GM19238 (cell line): ENCODE data around the gene FRK.
A peak's percentile ranks its signal among the peaks of the same experiment; 100 is the strongest.
"Not testable (repeated sequence)": the region's sequence is repeated elsewhere in the genome, so short reads cannot be mapped to it uniquely, and the experiment has no call there.

Experiments
- DNase-seq: peaks from one replicate; pipeline ENCODE4 v3.0.0; 2011; ENCODE audit warnings: low spot score; ENCODE audit not compliant: insufficient read length

FRK gene, protein sequence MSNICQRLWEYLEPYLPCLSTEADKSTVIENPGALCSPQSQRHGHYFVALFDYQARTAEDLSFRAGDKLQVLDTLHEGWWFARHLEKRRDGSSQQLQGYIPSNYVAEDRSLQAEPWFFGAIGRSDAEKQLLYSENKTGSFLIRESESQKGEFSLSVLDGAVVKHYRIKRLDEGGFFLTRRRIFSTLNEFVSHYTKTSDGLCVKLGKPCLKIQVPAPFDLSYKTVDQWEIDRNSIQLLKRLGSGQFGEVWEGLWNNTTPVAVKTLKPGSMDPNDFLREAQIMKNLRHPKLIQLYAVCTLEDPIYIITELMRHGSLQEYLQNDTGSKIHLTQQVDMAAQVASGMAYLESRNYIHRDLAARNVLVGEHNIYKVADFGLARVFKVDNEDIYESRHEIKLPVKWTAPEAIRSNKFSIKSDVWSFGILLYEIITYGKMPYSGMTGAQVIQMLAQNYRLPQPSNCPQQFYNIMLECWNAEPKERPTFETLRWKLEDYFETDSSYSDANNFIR

DNA sequence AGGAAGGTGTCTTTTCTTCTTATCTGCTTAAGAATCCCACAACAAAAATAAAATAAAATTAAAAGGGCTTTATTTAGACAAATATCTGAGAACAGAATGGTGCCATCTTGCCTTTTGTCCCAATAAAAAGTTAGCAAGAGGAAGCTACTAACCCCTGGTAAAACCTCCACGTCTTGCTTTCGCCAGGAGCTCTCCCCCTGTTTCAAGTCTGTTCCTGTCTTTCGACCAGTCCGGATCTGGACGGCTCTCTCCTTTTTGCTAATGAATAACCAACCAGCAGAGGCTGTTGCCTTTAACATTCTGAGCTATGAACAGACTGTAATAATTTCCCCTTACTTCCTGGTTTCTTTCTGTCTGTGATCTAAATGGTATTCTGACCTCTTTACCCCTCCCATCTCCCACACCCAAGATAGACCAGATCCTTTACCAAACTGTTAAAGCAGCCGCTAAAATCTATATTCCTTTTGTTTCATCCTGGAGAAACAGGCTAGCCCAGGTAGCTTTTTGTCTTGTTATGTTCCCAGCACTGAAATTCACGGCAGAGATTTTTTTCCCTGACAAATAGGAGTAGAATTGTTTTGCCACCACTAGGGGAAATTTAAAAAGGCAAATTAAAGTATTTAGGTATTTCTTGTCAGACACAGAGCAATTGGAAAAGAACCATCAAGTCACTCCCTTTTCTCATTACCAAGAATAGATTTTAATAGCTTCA, at the start of gene FRK:
FRK (minus strand) TSS at position 320 of the 712 bp plus-strand sequence. CDS start 580 bp downstream, outside the sequence.
- DNase-seq, result no peak

DNA sequence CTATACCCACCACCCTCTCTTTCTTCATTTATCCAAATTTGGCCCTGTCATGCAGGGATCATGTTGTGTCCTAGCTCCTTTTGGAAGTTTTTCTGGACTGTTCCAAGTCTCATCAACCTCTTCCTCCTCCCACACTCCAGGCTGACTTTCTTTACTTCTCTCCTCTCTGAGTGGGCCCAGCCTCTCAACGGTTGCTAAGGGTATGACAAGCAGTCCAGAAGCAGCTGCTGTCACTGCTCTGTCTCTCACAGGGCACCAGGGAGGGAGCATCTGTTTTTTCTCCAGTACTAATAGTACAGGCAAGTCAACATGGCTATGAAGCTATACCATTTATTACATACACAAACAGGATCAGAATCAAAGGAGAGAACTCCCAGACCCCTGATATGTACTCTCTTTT, 48.1 kb upstream of the FRK start:
- DNase-seq, result no peak

DNA sequence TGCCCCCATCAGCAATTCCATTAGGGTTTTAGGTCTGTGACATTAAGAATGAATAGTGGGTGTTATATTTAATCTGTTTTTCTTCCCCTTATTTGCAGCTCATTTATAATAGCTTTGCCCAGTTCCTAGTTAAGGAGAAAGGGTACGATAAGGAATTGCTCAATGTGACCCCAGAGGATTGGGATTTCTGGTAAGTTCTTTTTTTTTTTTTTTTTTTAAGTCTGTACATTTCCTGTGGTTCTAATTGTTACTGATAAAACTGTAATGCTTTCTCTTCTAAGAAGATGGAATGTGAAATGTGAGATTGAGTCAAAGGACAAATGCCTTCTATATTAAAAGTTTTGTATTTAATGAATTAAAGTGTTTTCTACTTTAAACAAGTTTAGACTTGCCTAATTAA, 45.5 kb upstream of the FRK start:
- no peak for DNase-seq

DNA sequence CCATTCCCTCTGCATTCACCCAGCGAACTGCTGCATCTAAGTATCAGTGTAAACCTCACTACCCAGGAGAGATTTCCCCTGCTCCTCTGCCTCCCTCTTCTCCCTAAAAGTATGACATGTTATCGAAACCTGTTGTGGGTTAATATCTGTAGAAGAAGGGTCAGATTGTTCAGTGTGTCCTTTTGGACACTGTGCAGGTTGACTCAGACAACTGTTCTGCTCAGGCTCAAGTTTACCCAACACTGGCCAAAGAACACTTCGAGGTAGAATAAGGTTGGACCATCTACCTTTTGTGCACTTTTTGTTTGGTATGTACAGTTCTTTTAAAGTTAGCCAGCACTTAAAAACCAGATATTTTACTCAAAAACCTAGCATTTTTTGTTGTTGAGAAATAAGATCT, 44.6 kb upstream of the FRK start:
- DNase-seq, result no peak

DNA sequence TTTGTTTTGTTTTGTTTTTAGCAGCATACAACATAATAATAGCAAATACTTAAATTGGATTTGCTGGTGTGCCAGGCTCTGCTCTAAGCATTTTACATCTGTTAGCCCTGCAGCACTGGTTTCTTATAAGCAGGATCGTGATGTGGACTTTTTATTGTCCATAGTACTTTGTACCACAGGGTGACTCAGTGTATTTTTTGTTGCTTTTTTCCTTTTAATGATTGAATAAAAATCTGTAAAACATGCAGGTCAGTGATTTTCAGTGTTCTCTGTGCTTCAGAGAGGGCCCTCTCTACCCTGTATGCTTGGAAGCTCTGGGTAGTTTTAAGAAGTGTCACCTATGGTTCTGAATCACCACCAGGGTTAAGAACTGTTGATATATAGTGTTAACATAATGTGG, 43.9 kb upstream of the FRK start:
- no peak for DNase-seq

DNA sequence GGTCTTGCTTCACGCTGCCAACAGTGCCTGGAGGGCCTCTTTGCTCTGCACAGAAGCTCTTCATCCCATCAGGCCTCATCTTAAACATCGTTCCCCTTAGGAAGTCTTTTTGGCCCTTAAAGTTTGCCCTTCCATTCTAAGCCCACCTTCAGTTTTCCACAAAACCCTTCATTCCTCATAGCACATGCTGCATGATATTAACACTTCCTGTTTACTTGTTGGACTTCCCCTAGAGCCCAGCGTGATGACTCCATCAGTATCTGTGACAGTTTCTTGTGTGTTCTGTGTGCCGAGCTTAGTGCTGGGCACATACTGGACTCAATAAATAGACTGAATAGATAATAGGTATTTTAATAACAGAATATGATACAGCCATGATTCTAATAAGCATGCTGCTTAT, 42.2 kb upstream of the FRK start:
- no peak for DNase-seq

DNA sequence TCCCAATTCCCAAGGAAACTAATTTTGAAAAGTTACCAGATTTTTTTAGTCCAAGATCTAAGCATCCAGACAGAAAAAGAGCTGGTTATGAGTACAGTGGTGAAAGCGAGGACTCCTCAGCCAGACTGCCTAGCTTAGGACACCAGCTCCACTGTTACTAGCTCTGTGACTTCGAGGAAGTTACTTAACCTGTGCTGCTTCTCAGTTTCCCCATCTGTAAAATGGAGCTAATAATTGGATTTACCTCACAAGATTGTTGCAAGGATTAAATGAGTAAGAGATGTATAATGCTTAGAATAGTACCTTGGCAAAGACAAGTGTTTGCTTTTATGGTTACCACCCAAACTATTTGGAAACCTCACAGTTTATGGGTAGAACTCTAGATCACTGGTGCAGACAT, 41.1 kb upstream of the FRK start:
- DNase-seq, result no peak

DNA sequence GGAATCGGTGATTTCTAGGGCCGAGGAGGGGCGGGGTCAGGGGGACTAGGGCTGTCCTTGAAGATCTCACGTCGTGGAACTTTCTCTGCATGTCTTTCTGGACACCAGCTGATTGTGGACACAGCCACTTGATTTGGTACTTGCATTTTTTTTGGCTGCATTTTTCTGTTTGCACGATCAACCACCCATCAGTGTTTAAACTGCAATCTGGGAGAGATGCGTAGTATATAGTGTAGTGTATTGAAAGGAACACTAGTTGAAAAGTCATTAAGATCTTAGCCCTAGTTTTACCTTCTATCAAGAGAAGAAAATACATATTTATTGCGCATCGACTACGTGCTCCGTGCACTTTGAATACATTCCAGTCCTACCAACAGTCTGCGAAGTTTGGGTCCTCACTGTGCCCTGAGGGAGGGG, 40.6 kb upstream of the FRK start:
- no peak for DNase-seq

DNA sequence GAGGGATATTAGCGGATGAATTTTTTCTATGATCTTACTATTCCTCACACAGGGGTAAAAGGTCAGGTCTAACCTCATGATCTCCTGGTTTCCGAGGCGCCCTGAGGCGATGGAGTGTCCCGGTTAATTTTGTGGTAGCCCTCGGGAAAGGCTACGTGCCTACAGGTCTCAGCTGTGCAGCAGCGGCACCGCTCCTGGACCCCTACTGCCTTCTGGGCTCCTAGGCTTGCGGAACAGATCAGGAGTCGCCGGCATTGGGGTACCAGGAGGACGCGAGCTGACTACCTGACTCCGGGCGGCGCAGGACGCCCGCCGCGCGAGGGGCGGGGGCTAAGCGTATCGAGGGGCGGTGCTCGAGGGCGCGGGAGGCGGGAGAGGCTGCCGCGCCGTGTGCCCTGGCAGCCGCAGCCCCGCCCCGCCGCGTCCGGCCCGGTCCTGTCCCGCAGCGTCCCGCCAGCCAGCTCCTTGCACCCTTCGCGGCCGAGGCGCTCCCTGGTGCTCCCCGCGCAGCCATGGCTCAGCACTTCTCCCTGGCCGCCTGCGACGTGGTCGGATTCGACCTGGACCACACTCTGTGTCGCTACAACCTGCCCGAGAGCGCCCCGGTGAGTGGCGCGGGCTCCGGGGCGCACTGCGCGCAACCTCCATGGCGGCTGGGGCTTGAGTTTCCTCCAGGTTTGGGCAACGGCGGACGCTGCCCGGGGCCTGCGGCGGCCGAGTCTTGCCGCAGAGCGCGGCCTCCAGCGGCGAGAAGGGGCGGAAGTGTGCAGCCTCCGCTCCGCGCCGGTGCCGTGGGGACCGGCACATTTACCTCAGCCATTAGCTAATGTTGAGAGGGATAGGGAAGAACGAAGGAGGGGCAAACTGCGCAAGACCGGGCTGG, 40.0 kb upstream of the FRK start, which contains the start of gene NT5DC1:
NT5DC1 (plus strand) TSS at position 435 of the 883 bp plus-strand sequence; CDS start at position 513, 78 bp downstream.
- DNase-seq, result peak; percentile 83

DNA sequence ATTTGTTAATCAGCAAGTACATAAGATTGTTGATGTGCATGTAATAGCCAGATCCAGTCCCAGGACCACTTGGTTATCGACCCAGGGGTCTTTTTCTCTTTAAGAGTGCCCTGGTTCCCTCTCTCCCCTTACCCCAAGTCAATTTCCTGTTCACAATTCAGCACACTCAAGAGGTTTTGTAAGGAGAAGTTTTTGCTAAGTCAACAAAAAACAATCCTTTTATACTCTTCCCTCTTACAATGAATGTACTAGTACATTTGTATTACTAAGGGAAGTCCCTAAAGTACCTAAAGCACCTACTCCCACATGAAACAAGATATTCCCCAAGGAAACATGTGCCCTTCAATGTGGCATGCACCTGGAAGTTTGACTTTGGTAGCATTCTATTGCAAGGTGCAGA, 38.3 kb upstream of the FRK start:
- DNase-seq, result no peak

DNA sequence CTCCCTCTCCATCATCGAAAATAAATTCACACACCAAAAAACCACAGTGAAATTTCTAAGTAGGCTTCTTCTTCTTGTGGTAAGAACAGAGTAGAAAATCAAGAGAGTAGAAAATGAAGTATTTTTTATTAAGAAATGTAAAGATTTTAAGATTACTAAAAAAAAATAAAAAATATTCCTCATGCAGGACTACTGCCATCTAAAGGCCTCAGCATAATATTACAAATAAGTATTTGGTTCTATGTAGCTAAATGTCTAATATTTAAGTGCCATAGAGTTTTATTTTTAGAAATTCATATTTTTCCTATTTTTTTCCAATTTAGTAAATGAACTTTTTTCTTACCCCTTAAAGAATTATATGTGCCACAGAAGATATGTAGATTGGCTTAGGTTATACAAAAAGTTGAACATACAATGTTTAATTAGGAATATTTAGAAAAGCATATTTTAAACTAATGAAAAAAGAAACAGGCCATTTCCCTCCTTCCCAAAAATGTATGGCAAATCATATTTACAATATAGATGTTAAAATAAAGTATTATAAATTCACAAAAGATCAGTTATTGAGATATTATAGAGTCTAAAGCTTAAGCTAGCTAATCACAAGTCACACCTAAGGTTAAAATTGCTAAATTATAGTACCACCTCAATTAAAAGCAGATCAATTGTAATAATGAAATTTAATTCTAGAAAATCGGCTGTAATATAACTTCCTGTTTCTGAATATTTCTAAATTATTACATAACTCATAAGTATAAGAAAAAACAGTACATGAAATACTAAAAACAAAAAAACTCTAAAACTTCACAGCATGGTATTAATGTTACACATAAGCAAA, 36.5 kb upstream of the FRK start:
- no peak for DNase-seq

DNA sequence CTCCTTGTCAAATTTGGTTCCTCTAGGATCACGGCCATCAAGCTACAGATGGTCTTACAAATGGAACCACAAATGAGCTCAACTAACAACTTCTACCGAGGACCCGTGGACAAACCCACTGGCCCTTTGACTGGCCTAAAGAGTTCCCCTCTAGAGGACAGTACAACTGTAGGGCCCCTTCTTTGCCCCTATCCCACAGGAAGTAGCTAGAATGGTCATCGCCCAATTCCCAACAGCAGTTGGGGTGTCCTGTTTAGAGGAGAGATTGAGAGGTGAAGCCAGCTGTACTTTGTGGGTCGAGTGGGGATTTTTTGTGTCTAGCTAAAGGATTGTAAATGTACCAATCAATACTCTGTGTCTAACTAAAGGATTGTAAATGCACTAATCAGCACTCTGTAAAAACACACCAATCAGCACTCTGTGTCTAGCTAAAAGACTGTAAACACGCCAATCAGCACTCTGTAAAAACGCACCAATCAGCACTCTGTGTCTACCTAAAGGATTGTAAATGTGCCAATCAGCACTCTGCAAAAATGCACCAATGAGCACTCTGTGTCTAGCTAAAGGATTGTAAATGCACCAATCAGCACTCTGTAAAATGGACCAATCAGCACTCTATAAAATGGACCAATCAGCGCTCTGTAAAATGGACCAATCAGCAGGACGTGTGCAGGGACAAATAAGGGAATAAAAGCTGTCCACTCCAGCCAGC, 35.5 kb upstream of the FRK start:
- DNase-seq, result not testable (repeated sequence)

DNA sequence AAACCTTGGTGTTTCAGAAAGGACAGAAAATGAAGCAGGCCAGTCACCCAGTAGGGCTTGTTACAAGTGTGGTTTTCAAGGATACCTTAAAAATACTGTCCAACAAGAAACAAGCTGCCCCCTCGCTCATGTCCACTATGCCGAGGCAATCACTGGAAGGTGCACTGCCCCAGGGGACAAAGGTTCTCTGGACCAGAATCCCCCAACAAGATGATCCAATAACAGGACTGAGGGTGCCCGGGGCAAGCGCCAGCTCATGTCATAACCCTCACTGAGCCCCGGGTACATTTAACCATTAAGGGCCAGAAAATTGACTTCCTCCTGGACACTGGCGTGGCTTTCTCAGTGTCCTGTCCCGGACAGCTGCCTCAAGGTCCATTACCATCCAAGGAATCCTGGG, 33.4 kb upstream of the FRK start:
- no peak for DNase-seq

DNA sequence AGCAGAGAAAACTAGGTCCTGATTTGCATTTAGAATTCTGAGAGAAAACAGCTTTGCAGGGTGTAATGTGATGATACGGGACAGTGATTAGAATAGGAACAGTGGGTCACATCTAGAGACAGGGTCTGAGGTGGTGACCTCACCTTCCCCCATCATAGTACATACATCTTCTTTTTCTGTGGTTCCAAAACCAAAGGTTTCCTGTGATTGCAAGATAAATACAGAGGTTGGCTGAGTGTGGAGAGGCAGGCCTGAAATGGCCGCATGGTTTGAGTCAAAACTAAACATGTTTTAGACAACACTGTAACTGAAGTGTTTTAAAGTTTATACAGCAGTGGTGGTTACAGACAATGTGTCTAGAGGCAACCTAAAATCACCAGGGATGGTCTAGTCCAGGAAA, 29.6 kb upstream of the FRK start:
- peak; percentile 21 for DNase-seq

DNA sequence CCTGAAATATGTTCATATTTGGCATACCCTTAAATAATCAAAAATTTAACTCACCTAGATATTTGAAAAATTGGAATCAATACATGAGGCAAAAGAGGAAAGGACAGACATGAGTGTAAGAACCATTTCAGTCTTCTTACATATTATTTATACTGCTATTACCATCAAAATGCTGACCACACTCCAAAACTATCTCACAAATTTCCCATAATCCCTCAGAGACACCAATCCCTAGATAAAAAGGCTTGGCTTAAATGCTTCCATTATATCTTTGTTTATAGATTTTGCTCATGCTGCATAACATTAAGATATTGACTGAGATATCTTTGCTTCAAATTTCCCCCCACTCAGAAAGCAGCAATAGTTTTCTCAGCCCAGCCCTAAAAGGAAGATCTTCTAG, 28.3 kb upstream of the FRK start:
- no peak for DNase-seq

DNA sequence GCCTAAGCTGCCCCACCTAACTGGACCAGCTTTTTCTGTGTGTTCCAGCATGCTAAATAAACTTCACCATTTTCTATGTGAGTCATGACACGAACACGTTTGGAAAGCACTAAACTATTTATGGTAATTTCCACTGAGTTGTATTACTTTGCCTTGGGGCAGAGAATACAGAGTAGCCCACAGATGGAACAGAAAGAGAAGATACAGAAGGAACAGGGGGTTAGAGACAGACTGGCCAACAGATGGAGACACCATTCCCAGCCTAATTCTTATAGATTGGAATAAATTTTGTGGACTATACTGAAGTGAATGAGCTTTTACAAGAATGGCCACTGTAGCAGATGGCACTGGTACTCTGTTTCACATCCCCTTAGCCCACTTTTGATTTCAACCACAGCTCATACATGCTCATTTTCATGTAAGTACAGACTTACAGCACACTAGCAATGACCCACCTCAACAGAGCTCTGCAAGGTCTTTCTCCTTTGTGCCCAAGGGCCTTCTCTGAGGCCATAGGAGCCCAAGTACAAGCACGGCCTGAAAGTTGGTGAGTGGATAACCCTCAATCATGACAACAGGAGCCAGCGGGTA, 26.8 kb upstream of the FRK start:
- peak; percentile 34 for DNase-seq

DNA sequence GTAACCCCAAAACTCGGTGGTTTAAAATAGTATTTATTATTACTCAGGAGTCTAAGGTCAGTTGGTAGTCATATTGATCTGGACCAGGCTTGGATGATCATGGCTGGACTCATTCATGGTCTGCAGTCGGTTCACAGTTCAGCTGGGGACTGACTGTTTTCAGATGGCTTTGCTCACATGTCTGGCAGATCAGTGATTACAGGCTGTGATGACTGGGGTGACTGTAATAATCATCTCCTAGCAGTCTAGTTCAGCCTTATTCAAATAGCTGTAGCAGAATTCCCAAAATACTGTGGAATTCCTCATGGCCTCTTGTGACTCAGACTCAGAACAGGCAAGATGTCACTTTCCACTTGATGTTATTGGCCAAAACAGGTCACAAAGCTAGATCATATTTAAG, 23.6 kb upstream of the FRK start:
- no peak for DNase-seq

DNA sequence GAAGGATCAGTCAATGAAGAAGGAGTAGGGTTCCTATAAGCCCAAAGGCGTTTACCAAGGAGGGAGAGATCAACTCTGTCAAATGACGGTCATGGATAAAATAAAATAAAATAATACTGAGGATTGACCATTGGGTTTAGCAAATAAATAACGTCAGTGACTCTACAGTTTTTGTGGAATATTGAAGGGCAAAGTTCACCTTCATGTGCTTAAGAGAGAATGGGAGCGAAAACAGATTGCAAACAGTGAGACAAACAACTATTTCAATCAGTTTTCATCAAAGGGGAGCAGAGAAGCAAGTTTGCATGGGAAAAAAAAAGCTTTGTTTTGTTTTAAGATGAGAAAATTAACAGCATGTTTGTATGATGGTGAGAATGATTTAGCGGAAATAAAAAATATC, 22.4 kb upstream of the FRK start:
- no peak for DNase-seq

DNA sequence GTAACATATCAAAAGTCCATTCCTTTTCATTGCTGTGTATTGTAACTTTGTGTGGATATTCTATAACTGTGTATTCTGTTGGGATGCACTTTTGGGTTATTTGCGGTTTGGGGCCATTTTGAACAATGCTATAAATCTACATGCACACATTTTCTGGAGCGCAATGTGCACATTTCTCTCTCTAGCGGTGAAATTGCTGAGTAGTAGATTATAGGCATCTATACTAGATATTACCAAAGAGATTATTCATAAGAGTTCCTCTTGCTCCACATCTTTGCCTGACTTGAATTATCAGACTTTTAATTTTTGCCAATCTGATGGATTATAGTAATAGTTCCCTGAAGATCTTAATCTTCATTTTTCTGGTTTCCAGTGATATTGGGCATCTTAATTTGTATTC, 18.3 kb upstream of the FRK start:
- DNase-seq, result no peak

DNA sequence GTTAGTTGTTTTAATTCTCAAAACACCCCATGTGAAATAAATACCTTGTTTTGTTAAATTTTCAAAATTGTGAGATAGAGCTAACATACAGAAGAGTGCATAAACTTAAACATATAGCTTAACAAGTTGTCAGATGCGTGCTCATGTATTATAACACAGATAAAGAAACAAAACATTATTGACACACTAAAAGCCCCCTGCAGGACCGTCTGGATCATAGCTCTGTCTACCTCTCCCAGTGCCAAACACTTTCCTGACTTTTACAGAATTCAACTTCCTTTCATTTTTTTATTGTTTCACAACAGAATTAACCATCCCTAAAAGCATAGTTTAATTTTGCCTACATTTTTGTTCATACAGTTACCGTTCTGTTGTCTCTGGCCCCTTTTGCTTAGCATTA, 17.8 kb upstream of the FRK start:
- DNase-seq, result no peak
